Activated naive CD8-positive, alpha-beta T cell treated with anti-CD3 and anti-CD28 coated beads for 36 hours (primary cell): ENCODE results near the gene OR56B1. TPM values are rescaled to one million over a fixed set of nuclear protein-coding genes. Genes with fewer than 3 reads are reported as not detected.
"Not testable (repeated sequence)": the region's sequence is repeated elsewhere in the genome, so short reads cannot be mapped to it uniquely, and the experiment has no call there.

ENCODE experiments used
- DNase-seq: peaks from one replicate; pipeline ENCODE4 v3.0.0; 2021
- H3K27ac Mint-ChIP-seq: one replicate; pipeline ENCODE4 v1.8.0; 2022; ENCODE audit warnings: mild to moderate bottlenecking, moderate library complexity, mixed read lengths
- H3K27me3 Mint-ChIP-seq: one replicate; pipeline ENCODE4 v1.8.0; 2022; ENCODE audit warnings: mild to moderate bottlenecking, mixed read lengths
- H3K36me3 Mint-ChIP-seq: one replicate; pipeline ENCODE4 v1.8.0; 2021; ENCODE audit warnings: mild to moderate bottlenecking, mixed read lengths
- H3K4me1 Mint-ChIP-seq: one replicate; pipeline ENCODE4 v1.8.0; 2021; ENCODE audit warnings: mixed read lengths
- H3K4me3 Mint-ChIP-seq: one replicate; pipeline ENCODE4 v1.8.0; 2022; ENCODE audit warnings: mild to moderate bottlenecking, moderate library complexity, mixed read lengths
- H3K9me3 Mint-ChIP-seq: one replicate; pipeline ENCODE4 v1.8.0; 2022; ENCODE audit warnings: mixed read lengths
- total RNA-seq, 2 experiments: library from RNA; stranded (reverse); gene quantifications; one replicate each; pipeline ENCODE4 v1.2.3, GENCODE V29; 2021

Gene OR56B1, protein sequence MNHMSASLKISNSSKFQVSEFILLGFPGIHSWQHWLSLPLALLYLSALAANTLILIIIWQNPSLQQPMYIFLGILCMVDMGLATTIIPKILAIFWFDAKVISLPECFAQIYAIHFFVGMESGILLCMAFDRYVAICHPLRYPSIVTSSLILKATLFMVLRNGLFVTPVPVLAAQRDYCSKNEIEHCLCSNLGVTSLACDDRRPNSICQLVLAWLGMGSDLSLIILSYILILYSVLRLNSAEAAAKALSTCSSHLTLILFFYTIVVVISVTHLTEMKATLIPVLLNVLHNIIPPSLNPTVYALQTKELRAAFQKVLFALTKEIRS
- total RNA-seq, result under 1 TPM; 0.10 to 0.16 TPM

DNA sequence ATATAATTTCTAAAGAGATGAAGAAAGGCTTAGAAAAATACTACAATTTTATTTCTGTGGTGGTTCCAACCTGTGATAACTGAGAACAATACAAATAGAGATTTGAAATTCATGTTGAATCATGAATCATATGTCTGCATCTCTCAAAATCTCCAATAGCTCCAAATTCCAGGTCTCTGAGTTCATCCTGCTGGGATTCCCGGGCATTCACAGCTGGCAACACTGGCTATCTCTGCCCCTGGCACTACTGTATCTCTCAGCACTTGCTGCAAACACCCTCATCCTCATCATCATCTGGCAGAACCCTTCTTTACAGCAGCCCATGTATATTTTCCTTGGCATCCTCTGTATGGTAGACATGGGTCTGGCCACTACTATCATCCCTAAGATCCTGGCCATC is at the start of gene OR56B1:
Gene OR56B1 (plus strand): TSS at position 53 of the 400 bp plus-strand sequence. CDS start 69 bp downstream, at position 122.
- Mint-ChIP-seq H3K4me1 (no peaks in the 10 kb centered on the region), H3K4me3 (no peak within 1 kb of the TSS), H3K9me3 (peaks cover 6% of the 10 kb centered on the region), H3K27me3 (no peaks in the 10 kb centered on the region), H3K36me3 (peaks cover 15% of the 10 kb centered on the region), H3K27ac (no peak within 1 kb of the TSS)
- DNase-seq, result no peak

DNA sequence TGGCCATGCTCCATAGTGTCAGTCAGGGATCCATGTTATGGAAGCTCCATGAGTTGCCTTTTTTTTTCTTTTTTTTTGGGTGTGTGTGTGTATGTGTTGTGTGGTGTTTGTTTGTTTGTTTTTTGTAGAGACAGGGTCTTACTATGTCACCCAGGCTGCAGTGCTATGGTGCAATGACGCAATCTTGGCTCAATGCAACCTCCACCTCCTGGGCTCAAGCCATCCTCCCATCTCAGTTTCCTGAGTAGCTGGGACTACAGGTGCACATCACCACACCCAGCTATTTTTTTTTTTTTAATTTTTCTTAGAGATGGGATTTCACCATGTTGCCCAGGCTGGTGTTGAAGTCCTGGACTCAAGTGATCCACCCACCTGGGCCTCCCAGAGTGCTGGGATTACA is 47.8 kb upstream of the OR56B1 start:
- Mint-ChIP-seq H3K9me3 (peaks cover 1% of the 10 kb centered on the region), H3K27me3 (no peaks in the 10 kb centered on the region), H3K4me3 (peak overlapping the region; percentile 10), H3K4me1 (peaks cover 36% of the 10 kb centered on the region), H3K27ac (peak overlapping the region; percentile 95), H3K36me3 (peaks cover 30% of the 10 kb centered on the region)
- no peak for DNase-seq

DNA sequence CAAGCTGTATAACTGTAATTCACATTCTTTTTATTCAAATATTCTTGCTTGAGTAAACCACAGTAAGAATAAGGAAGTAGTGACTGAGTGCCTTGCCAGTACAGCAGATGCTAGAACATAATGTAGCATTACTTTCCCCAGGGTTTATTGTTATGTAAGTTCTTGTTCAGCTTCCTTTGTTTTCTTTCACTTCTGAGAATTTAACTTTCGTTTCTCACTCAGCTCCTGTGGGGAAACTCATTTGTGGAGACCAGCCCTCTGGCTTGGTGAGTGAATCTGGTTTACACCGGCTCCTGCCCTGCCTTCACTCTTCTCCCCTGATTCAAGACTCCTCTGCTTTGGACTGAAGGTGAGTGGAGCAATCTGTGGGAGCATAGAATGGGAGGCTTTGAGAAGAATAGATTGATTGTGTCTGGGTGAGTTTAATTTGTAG is 46.7 kb upstream of the OR56B1 start, which contains the start of gene TRIM22:
Gene TRIM22 (plus strand): TSS at position 240 of the 433 bp plus-strand sequence. CDS start 6,443 bp downstream, outside the sequence.
- peak within 1 kb of the TSS; percentile 95 for H3K27ac Mint-ChIP-seq
- no peaks in the 10 kb centered on the region for H3K27me3 Mint-ChIP-seq
- peak within 1 kb of the TSS; percentile 89 for H3K4me3 Mint-ChIP-seq
- H3K4me1 Mint-ChIP-seq, result peaks cover 38% of the 10 kb centered on the region
- H3K36me3 Mint-ChIP-seq, result peaks cover 31% of the 10 kb centered on the region
- DNase-seq, result peak; percentile 57
- H3K9me3 Mint-ChIP-seq, result no peaks in the 10 kb centered on the region

DNA sequence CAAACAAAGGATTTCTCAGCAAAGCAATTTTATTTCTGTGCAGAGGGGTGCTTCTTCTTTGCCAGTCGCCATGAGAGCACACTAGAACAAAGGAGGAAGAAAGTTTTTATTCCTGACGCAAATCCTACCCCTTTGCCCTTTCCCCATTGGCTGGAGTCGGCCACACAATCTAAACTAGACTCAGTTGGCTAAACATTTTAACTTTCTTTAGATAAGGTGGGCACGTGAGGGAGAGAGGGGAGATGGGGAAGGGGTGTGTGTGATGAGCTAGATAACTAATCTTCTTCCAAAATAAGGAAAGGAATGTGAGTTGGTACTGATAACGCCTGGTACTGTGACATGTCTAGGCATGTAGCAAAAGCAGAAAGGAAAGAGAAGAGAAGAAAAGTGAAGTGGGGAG is 46.0 kb upstream of the OR56B1 start:
- Mint-ChIP-seq H3K27me3 (no peaks in the 10 kb centered on the region), H3K36me3 (peaks cover 32% of the 10 kb centered on the region), H3K4me1 (peaks cover 40% of the 10 kb centered on the region), H3K9me3 (no peaks in the 10 kb centered on the region), H3K27ac (peak overlapping the region; percentile 95), H3K4me3 (peak overlapping the region; percentile 89)
- no peak for DNase-seq

DNA sequence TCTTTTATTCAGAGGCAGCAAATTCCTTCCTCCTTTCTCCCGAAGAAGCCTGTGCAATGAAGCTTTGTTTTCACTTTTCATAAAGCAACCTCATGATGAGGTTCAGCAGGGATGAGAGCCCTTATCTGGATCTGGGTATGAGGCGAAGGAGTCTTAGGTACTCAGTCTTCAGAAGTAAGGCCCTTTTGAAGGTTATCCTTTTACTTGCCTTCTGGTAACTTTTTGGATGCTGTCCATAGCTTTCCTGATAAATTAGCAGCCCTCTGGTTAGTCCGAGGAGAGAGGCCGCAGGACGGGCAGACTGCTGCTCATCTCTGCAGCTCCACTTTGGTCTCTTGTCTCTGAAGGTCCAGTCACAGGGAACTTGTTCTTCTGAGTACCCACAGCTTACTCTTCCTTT is 45.5 kb upstream of the OR56B1 start:
- no peaks in the 10 kb centered on the region for H3K9me3 Mint-ChIP-seq
- H3K27me3 Mint-ChIP-seq, result no peaks in the 10 kb centered on the region
- DNase-seq, result no peak
- H3K27ac Mint-ChIP-seq, result peak overlapping the region; percentile 95
- peaks cover 34% of the 10 kb centered on the region for H3K36me3 Mint-ChIP-seq
- H3K4me3 Mint-ChIP-seq, result peak overlapping the region; percentile 89
- peaks cover 39% of the 10 kb centered on the region for H3K4me1 Mint-ChIP-seq

DNA sequence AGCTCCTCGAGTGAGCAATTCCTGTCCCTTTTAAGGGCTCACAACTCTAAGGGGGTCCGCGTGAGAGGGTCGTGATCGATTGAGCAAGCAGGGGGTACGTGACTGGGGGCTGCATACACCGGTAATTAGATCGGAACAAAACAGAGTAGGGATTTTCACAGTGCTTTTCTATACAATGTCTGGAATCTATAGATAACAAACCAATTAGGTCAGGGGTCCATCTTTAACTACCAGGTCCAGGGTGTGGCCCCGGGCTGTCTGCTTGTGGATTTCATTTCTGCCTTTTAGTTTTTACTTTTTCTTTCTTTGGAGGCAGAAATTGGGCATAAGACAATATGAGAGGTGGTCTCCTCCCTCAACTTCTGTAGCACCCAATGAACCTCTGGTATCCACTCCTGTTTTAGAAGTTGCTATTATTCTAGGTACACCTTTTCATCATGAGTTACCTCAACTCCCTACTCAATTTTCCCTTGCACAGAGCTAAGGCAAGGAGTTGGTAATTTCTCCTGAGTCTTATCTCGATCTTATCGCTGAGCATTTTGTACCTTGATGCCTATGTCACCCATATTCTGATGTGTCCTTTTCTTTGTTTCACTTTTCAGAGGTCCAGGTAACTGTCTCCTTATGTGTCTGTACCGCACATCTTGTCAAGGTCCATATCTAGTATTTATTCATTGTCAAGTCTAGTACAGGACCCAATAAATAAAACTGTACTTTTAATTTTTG is 44.8 kb upstream of the OR56B1 start:
- H3K9me3 Mint-ChIP-seq, H3K27me3 Mint-ChIP-seq, DNase-seq: not testable (repeated sequence)
- Mint-ChIP-seq H3K4me1 (peaks cover 42% of the 10 kb centered on the region), H3K4me3 (peak overlapping the region; percentile 89), H3K36me3 (peaks cover 40% of the 10 kb centered on the region), H3K27ac (peak overlapping the region; percentile 95)

DNA sequence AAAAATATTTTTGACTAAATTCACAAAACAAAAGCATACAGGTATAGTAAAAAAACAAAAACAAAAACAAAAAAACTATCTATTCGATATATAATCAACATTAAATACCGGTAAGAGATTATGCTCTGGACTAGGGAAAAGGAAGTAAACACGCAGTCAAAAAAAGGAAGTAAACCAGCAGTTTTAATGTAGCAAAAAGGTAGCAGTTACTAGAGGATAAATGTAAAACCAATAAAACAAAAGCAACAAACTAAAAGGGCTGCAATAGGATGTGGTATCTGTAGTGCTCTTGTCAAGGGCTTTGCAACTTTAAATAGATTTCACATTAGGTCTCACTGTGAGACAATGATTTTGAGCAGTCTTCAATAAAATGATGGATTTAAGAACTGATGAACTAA is 44.3 kb upstream of the OR56B1 start:
- Mint-ChIP-seq H3K4me1 (peaks cover 44% of the 10 kb centered on the region), H3K27me3 (no peaks in the 10 kb centered on the region), H3K4me3 (peak overlapping the region; percentile 89), H3K27ac (peak overlapping the region; percentile 95), H3K9me3 (no peaks in the 10 kb centered on the region), H3K36me3 (peaks cover 45% of the 10 kb centered on the region)
- no peak for DNase-seq

DNA sequence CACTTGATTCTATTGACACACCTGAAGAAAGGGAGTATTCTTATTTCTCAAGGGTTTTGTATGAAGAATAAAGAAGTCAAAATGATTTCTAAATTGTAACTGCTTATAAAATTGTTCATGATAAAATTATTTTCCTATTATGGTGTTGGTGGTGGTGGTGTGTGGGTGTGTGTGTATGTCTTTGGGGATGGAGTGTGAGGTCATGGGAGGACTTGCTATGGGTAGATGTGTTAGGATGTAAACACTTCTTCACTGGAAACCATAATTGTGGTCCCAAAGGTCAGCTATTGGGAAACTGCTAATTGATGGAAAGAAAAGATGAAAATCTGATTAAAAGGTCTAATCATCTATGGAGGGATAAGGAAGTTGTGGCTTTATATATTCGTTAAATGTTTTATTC is 41.6 kb upstream of the OR56B1 start:
- Mint-ChIP-seq H3K9me3 (no peaks in the 10 kb centered on the region), H3K27me3 (no peaks in the 10 kb centered on the region), H3K4me3 (peak overlapping the region; percentile 35), H3K4me1 (peaks cover 42% of the 10 kb centered on the region), H3K27ac (peak overlapping the region; percentile 72), H3K36me3 (peaks cover 64% of the 10 kb centered on the region)
- peak; percentile 26 for DNase-seq

DNA sequence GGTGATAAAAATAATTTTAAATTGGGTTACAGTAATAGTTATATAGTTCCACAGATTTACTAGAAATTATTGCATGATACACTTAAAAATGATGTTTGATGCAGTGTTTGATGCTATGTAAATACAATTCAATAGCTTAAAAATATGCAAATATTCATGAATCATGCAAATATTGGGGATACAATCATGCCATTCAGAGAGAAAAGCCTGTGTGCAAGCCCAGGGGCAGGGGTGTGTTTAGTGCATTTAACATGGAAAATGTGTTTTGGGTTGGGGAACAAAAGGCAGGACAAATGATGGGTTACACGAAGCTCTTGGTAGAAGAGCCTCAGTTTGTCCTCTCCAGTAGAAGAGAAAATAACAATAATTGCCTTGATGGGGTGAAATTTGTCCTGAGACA is 40.7 kb upstream of the OR56B1 start:
- Mint-ChIP-seq H3K27me3 (no peaks in the 10 kb centered on the region), H3K4me3 (no peak overlapping the region), H3K36me3 (peaks cover 64% of the 10 kb centered on the region), H3K27ac (peak overlapping the region; percentile 70), H3K4me1 (peaks cover 47% of the 10 kb centered on the region), H3K9me3 (no peaks in the 10 kb centered on the region)
- no peak for DNase-seq

DNA sequence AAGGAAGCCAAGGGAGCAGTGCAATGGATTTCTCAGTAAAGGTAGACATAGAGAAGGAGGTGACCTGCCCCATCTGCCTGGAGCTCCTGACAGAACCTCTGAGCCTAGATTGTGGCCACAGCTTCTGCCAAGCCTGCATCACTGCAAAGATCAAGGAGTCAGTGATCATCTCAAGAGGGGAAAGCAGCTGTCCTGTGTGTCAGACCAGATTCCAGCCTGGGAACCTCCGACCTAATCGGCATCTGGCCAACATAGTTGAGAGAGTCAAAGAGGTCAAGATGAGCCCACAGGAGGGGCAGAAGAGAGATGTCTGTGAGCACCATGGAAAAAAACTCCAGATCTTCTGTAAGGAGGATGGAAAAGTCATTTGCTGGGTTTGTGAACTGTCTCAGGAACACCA is 40.0 kb upstream of the OR56B1 start:
- peaks cover 52% of the 10 kb centered on the region for H3K4me1 Mint-ChIP-seq
- no peaks in the 10 kb centered on the region for H3K9me3 Mint-ChIP-seq
- DNase-seq, result no peak
- peaks cover 66% of the 10 kb centered on the region for H3K36me3 Mint-ChIP-seq
- no peaks in the 10 kb centered on the region for H3K27me3 Mint-ChIP-seq
- peak overlapping the region; percentile 36 for H3K27ac Mint-ChIP-seq
- H3K4me3 Mint-ChIP-seq, result no peak overlapping the region

DNA sequence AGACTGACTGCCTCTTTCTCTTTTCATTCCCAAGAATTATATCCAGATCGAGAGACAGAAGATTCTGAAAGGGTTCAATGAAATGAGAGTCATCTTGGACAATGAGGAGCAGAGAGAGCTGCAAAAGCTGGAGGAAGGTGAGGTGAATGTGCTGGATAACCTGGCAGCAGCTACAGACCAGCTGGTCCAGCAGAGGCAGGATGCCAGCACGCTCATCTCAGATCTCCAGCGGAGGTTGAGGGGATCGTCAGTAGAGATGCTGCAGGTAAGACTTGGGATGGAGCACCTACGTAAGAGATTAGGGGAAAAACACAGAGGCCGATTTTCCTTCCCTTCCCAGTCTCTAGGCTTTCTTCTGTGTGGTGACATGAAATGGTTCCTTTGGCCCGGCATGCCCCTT is 38.0 kb upstream of the OR56B1 start:
- no peak overlapping the region for H3K4me3 Mint-ChIP-seq
- no peaks in the 10 kb centered on the region for H3K9me3 Mint-ChIP-seq
- DNase-seq, result no peak
- peak overlapping the region; percentile 42 for H3K27ac Mint-ChIP-seq
- no peaks in the 10 kb centered on the region for H3K27me3 Mint-ChIP-seq
- H3K4me1 Mint-ChIP-seq, result peaks cover 50% of the 10 kb centered on the region
- H3K36me3 Mint-ChIP-seq, result peaks cover 66% of the 10 kb centered on the region

DNA sequence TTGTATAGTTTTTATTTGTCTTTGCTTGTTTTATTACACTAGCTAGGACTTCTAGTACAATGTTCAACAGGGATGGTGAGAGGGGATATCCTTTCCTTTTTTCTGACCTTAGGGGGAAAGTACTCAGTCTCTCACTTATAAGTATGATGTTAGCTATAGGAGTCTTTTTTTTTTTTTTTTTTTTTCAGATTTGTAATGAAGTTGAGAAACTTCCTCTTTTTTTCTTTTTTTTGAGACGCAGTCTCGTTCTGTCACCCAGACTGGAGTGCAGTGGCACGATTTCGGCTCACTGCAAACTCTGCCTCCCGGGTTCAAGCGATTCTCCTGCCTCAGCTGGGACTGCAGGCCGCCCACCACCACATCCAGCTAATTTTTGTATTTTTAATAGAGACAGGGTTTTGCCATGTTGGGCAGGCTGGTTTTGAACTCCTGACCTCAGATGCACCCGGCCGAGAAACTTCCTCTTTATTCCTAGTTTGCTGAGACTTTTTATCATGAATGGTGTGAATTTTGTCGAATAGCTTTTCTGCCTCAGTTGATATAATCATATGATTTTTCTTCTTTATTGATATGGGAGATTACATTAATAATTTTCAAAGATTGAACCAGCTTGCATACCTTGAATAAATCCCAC is 35.7 kb upstream of the OR56B1 start:
- H3K4me3 Mint-ChIP-seq, result peak overlapping the region; percentile 14
- no peak for DNase-seq
- no peaks in the 10 kb centered on the region for H3K27me3 Mint-ChIP-seq
- H3K36me3 Mint-ChIP-seq, result peaks cover 72% of the 10 kb centered on the region
- H3K9me3 Mint-ChIP-seq, result no peaks in the 10 kb centered on the region
- peak overlapping the region; percentile 52 for H3K27ac Mint-ChIP-seq
- peaks cover 51% of the 10 kb centered on the region for H3K4me1 Mint-ChIP-seq

DNA sequence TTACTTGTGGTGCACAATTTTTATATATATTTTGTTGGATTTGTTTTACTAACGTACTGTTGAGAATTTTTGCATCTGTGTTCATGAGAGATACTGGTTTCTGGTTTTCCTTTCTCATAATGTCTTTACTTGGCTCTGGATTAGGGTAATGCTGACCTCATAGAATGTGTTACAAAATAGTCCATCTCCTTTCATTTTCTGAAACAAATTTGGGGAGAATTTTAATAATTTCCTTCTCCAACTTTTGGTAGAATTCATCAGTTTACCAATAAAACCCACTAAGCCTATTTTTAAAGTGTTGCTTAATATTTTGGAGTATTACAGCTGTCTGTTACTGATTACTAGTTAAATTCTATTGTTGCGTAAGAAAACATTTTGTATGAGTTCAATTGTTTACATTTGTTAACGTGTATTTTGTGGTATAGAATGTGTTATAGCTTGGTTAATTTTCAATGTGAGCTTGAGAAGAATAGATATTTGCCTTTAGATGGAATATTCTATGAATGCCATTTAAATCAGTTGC is 35.1 kb upstream of the OR56B1 start:
- DNase-seq, result no peak
- Mint-ChIP-seq H3K36me3 (peaks cover 71% of the 10 kb centered on the region), H3K27me3 (no peaks in the 10 kb centered on the region), H3K27ac (peak overlapping the region; percentile 52), H3K9me3 (no peaks in the 10 kb centered on the region), H3K4me1 (peaks cover 50% of the 10 kb centered on the region), H3K4me3 (no peak overlapping the region)

DNA sequence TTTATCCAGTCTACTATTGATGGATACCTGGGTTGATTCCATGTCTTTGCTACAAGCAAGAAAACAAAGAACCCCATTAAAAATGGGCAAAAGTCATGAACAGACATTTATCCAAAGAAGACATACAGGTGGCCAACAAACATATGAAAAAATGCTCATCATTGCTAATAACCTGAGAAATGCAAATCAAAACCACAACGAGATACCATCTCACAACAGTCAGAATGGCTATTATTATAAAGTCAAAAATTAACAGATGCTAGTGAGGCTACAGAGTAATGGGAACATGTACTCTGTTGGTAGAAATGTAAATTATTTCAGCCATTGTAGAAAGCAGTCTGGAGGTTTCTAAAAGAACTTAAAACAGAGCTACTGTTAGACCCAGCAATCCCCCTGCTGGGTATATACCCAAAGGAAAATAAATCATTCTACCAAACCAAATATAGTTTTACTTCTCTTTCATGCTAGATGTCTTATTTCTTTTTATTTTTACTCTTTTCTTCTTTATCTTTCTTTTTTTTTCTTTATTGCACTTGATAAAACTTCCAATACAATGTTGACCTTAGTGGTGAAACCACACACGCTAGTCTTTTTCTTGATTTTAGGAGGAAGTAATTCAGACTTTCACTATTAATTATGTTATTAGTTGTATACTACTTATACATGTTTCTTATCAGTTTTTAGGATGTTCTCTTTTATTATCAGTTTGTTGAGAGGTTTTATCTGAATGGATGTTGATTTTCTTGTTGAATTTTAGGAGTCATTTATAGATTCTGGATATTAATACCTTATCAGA is 32.3 kb upstream of the OR56B1 start:
- H3K27me3 Mint-ChIP-seq, result no peaks in the 10 kb centered on the region
- no peak overlapping the region for H3K4me3 Mint-ChIP-seq
- H3K27ac Mint-ChIP-seq, result peak overlapping the region; percentile 42
- no peak for DNase-seq
- peaks cover 34% of the 10 kb centered on the region for H3K4me1 Mint-ChIP-seq
- H3K36me3 Mint-ChIP-seq, result peaks cover 55% of the 10 kb centered on the region
- no peaks in the 10 kb centered on the region for H3K9me3 Mint-ChIP-seq
